NCI-H187 treated with DMSO at 0.1 percent for 48 hours (cell line): ENCODE data around the gene DBN1.

ENCODE experiments used
- DNase-seq: peaks from one replicate; lab custom pipeline; 2025; lab: John Stamatoyannopoulos, UW

Gene DBN1

DNA sequence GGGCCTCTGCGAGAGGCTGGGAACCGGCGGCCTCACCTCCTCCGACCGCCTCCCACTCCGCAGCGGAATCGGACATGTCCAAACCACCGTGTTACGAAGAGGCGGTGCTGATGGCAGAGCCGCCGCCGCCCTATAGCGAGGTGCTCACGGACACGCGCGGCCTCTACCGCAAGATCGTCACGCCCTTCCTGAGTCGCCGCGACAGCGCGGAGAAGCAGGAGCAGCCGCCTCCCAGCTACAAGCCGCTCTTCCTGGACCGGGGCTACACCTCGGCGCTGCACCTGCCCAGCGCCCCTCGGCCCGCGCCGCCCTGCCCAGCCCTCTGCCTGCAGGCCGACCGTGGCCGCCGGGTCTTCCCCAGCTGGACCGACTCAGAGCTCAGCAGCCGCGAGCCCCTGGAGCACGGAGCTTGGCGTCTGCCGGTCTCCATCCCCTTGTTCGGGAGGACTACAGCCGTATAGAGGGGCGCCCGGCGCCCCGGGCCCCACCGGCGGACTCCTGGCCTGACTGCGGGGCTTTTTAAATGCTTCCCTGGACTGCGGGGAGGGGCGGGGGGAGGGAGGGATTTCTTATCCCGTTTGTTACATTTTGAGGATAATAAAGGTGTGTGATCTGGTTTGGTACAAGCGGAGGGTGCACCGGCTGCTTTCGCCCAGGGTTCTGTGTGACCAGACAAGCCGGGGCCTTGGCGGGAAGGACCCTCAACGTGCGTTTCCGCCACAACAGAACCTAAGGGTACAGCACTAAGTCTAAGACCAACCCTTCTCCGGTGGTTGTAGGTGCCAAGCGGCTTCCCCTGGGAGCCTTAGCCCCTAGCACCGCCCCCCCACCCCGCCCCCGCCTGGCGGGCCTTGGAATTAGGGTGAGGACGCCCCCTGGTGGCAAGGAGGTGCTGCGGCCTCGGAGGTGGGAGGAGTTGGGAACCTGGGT lies 17.5 kb downstream of the DBN1 start:
- DNase-seq = peak; percentile 36

DNA sequence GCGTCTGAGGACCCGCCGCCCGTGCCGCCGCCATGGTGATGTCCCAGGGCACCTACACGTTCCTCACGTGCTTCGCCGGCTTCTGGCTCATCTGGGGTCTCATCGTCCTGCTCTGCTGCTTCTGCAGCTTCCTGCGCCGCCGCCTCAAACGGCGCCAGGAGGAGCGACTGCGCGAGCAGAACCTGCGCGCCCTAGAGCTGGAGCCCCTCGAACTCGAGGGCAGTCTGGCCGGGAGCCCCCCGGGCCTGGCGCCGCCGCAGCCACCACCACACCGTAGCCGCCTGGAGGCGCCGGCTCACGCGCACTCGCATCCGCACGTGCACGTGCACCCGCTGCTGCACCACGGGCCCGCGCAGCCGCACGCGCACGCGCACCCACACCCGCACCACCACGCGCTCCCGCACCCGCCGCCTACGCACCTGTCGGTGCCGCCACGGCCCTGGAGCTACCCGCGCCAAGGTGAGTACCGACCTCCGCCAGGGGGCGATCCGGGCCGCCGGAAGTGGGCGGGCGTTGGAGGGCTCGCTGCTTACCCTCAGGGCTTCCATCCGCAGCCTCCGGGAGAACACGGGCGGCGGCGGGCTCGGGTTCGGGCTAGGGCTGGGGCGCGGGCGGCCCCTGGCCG lies 18.3 kb downstream of the DBN1 start:
- DNase-seq = no peak

DNA sequence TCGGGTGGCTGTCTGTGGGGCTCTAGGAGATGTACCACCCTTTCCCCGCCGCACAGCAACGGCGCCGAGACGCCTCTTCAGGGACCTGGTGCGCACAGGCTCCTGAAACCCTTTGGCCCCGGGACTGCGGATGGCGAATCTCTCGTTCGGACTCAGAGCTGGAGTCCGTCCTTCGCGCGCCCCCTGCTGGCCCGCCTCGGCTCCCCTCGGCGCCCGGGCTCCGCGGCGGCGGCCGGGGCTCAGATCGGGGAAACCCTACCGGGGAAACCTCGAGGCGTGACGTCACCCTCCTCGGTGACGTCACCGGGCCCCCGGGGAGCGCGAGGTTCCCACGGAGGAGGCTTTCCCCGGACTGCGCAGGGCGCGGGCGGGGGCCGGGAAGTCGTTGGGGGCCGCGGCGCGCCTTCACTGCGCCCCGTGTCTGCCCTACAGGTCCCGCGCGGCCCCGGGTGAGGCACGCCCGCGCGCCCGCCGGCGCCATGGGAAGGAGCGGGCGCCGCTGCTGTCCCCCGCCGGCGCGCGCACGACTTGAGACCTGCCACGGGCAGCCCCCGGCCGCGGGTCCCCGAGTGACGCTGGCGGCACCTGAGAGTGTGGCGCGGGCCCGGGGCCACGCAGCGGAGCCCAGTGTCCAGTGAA lies 18.9 kb downstream of the DBN1 start:
- no peak for DNase-seq

DNA sequence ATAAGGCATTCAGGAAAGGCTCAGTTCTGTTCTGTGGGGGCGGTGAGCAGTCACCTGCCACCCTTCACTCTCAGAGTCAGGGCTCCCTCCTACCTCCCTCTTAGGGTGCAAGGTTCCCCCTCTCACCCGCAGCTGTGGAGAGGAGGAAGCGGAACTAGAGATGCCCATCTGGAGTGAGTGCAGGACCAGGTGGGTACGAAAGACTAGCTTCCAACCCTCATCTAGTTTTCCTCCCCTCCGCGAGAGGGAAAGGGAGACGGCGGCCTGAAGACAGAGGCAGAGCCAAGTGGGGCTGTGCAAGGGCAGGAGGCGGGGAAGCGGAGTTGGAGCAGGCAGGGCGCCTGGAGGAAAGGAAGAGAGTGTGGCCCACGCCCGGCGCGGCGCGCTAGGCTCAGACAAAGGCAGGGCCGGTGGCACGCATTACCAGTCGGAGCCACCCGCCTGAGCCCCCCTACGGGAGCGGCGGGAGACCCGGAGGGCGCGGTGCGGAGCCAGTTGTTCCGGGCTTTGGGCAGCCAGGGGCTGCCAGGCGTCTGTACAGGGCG lies 19.5 kb downstream of the DBN1 start:
- no peak for DNase-seq

- no peak for DNase-seq
These were observed 20.5 kb downstream of the DBN1 start for GRCh38 chr5:177452688-177453638.

DNA sequence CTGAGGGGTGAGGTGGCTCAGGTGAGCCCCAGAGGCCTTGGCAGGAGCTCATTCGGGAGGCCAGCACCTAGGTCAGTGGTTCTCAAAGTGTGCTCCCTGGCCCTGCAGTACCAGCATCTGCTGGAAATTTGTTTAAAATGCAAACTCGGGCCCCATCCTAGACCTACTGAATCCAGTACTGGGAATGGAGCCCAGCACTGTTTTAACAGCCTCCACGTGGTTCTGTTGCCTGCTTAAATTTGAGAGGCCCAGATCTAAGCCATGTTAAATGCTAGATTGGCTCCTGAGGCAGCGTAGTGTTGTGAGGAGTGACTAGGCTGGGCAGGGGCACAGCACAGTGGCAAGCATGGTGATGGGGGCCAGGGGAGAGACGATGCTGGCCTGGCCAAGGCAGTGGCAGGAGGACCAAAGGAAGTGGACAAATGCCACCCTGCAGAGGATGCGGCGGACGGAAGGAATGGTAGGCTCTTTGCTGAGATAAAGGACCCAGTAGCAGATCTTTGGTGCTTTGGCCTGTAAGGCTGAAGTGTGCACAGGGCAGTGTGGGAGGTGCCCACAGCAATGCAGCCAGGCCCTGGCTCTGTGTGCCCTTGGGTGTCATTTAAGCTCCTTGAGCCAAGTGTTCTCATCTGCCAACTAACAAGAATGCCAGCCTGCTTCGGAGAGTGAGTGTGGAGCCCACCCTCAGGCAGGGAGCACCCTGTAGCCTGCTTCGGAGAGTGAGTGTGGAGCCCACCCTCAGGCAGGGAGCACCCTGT lies 22.6 kb downstream of the DBN1 start:
- no peak for DNase-seq

- DNase-seq = no peak
These were observed 24.0 kb downstream of the DBN1 start for GRCh38 chr5:177449140-177450061.

DNA sequence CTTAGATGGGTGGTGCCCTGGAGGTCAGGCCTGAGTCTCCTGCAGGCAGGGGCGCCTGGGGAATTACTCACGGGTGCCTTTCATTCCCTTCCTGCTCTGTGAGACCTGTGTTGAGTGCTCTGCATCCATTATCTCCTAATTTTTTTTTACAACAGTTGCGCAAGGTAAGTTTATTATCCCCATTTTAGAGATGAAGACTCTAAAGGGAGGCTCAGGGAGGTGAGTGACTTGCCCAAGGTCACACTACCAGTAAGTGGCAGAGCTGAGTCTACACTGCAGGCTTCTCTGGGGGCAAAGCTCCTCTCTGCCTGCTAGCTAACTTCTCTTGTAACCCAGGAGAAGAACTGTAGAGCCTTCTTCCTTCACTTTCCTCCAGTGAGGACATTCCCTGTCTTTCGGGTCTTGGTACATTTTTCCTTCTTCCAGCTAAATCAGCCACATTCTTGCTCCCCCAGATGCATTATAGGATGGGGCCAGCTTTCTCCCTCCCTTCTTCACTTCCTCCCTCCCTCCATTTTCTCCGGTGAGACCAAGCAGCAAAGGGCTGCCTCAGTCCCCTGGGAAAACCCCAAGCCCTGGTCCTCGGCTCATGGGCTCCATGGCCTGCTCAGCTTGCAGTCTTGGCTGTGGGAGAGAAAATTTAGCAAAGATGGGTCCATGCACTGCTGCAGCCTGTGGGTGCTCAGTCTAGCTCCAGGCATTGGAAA lies 25.0 kb downstream of the DBN1 start:
- DNase-seq = no peak

DNA sequence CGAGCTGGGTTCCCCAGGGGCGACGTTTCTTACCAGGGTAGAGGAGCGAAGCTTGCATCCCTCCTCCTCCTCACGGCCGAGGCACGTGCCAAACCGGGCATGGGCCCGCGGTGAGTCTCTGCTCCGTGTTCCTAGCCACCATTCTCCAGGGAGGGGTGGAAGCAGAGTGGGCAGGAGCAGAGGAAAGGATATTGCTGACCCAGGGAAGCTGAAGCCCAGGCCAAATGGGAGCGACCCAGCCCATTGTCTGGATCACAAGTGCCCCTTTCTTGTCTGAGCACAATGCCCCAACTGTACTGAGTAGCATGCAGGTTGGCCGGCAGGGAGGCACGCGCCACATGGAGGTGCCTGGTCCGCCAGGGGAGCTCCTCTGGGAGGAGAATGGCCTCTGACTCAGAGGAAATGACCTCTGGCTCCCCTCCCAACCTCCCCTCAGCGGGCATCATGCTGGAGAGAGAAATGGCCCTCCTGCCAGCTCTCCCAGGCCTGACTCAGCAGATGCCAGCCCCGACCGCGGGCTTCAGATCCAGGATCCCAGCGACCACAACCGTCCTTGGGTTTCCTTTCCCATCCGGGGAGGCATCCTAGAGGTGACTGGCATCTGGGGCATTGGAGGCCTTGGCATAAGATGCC lies 25.7 kb downstream of the DBN1 start:
- no peak for DNase-seq

GRCh38 chr5:177447066-177447610 lies 26.3 kb downstream of the DBN1 start:
- DNase-seq = peak; percentile 2

GRCh38 chr5:177446200-177447065 lies 27.0 kb downstream of the DBN1 start, which contains the start of gene PRR7:
TSS of gene PRR7 (plus strand) at chr5:177446814. CDS start at chr5:177455068, 8,254 bp downstream.
- DNase-seq = no peak

- no peak for DNase-seq
These were observed 27.6 kb downstream of the DBN1 start for GRCh38 chr5:177445917-177446199.

- no peak for DNase-seq
These were observed 28.1 kb downstream of the DBN1 start for GRCh38 chr5:177445052-177445916.

DNA sequence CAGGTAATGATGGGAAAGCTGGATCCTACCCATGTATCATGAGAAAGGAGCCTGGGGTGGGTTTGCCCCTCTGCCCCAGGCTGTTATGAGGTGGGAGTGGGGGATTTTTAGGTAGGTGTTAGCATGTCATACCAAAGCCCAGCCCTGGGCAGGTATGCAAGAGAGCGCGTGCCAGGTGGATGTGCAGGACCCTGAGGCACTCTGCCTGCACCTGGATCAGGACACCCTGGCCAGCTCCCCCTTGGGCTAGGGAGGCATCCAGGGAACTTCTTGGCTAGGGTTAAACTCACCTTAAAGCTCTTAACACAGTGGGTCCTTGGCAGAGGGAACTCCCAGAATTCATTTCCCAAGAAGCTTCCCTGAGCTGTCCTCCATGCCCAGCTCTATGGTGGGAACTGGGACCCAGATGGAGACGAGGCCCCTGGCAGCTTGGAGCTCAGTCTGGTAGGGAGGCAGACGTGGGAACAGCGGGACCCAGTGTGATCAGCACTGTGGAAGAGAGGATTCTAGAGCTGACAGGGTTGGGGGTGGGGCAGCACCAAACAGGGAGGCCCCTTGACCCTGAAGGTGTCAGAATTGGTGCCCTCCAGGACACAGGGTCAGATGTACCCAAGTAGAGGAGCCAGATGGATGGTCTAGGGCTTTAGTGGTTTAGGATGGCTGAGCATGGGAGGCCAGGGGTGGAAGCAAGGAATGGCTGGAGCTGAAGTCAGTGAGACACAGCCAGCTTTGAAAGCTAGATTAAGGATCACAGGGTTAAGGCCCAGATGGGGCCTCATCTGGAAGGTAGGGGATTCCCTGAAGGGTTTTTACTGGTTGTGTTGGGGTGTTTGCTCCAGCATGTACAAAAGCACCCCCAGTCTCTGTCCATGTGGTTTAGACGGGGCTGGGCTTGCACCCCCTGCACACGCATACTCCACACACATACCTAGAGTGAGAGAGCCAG lies 29.1 kb downstream of the DBN1 start:
- no peak for DNase-seq
